HG03103 (cell line): ENCODE measurements around the gene CD200R1.

Source experiments
- ATAC-seq: cut with Tn5 transposase; IDR thresholded peaks from one replicate; pipeline ENCODE4 v1.9.1; 2021; ENCODE audit warnings: low read depth; ENCODE audit not compliant: unreplicated experiment

The CD200R1 gene

DNA sequence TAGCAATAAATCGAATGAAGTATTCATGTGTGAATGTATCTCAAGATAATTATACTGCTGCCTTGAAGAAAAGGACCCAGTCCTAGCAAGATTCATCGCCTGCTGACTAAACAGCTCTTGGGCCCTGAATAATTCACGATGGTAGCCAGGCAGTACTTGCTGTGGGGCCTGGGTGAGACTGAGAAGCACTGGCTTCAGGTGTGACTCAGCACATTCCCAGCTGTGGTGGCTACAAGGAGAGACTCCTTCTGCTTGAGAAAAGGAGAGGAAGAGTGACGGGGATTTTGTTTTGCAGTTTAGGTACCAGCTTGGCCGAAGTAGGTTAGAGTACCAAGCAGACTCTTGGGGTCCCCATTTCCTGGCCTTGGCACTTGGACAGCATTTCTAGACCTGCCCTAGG lies 80.6 kb downstream of the CD200R1 start:
- ATAC-seq = no peak

DNA sequence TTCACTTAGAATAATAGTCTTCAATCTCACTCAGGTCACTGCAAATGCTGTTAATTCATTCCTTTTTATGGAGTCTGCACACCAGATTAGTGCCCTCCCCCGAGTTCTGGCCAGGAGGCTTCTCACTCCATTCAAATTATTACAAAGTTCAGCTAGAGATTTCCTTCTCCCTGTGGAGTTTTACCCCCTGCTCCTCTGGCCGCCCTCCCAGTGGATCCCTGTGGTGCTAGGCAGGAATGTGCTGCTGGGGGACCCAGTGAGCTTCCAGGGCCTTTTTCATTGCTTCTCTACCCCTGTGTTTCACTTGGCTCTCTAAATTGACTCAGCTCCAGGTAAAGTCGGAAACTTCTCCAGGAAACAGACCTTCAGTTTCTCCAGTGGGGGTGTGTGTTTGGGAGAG lies 85.5 kb downstream of the CD200R1 start:
- no peak for ATAC-seq

DNA sequence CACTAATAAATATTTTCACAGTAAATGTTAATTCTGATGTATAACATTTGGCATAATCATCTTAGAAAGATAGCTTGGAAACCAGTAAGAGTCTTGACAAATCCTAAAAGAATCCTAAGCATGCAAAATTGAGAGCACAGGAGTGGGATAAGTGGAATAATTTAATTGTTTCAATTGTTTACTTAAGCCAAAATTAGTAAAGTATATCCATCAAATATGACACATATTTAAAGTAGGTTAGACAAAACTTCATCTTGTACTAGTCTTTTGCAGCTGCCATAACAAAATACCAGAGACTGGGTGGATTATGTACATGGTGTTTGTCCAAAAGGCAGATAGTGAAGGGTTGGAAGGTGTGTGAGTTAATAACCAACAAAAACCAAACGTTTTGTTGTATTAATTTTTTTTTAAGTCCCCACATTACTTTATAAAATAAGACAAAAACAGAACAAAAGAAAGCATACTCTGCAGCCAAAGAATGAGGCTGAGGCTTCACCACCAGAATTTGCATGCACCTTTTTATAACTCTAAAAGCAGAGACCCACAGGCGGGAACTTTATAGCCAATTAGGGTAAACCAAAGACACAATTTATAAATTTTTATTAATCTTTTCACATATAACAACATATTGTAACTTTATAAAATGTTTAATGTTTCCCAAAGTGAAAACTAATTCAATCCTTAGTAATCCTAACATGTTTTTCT lies 86.4 kb downstream of the CD200R1 start:
- no peak for ATAC-seq

DNA sequence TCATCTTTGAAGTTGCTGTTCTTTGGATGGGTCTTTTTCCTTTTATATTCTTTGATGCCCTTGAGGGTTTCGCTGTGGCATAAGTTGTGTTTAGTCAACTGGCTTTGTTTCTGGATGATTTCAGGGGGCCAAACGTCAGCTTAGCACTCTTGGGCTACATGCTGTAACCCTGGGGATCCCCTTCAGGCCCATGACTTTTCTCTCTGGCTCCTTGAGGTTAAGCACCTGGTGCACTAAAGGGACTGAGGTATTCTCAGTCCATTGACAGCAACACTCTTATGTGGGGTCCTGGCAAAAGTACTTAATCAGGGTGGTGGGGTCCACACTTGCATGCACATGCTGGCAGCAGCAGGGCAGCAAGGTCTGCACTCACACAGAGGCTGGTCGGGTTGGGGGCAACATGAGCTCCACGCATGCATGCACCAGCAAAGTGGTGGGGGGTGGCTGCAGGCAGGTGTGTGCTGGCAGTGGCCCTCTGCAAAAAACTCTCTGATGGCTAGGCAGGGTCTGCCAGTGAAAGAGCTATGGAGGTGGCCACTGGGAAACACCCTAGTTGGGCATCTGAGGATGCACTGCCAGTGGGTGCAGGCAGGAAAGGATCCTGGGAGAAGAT lies 90.1 kb downstream of the CD200R1 start:
- ATAC-seq = no peak

DNA sequence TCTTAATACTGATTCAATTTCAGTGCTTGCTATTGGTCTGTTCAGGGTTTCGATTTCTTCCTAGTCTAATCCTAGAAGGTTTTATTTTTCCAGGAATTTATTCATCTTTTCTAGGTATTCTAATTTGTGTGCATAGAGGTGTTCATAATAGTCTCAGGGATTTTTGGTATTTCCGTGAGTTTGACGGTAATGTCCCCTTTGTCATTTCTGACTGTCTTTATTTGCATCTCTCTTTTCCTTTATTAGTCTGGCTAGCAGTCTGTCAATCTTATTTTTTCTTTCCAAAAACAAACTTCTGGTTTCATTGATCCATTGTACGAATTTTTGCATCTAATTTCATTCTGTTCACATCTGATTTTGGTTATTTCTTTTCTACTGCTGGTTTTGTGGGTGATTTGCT lies 93.0 kb downstream of the CD200R1 start:
- ATAC-seq = no peak

DNA sequence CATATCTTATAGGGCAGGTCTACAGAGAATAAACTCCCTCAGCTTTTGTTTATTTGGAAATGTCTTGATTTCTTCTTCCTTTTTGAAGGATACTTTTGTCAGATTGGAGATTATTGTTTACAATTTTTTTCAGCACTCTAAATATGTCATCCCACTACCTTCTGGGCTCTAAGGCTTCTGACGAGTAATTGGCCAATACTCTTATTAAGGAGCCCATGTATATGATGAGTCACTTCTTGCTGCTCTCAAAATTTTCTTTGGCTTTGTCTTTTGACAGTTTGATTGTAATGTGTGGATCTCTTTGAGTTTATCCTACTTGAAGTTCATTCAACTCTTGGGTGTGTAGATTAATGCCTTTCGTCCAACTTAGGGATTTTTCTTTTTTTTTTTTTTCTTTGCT lies 99.3 kb downstream of the CD200R1 start:
- no peak for ATAC-seq

DNA sequence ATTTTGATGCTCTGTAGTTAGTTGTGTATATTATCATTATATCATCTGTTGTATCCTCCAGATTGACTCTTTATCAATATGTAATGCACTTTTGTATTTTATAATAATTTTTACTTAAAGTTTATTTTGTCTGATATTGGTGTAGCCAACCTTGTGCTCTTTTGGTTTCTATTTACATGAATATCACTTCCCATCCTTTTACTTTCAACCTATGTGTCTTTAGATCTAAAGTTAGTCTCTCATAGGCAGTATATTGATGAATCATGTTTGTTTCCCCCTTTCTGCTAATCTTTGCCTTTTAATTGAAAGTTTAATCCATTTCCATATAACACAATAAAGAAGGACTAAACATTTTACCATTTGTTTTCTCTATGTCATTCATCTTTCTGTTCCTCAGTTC lies 100.2 kb downstream of the CD200R1 start:
- no peak for ATAC-seq

DNA sequence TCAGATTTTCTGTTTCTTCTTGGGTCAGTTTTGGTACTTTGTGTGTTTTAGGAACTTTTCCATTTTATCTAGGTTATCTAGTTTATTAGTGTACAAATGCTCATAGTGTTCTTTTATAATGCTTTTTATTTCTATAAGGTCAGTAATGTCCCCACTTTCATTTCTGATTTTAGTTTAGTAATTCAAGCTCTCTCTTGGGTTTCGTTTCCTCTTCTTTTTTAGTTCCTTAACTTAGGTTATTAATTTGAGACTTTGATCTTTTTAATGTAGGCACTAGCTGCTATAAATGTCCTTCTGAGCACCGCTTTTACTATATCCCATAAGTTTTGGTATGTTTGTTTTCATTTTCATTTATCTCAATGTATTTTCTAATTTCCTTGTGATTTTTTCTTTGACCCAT lies 101.3 kb downstream of the CD200R1 start:
- peak; percentile 63 for ATAC-seq

DNA sequence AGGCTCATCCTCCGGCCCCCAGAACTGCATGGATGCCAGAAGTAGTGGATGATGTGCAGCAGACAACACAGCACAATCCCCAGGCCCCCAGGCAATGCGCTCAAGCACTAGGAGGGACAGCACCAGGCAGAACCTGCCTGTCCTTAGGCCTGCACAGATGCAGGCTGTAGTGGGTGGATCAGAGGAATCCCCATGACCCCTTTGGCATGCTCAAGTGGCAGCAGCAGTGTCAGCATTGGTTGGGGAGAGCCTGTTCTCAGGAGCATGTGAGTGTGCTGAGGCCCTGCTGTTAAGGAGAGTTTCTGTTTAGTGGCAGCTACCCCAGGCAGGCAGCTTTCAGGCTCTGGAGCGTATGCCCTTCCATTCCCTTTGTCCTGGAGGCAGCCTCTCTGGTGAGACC lies 103.2 kb downstream of the CD200R1 start:
- no peak for ATAC-seq
